Measurements from ENCODE around the gene GPR158.

- TF ChIP-seq EZH2phosphoT487 (IDR thresholded peaks at IDR 0.05; ENCODE audit: insufficient read depth, low read depth) (no peak), EZH2 (IDR thresholded peaks at IDR 0.05; ENCODE audit: insufficient read depth, poor library complexity, severe bottlenecking) (no peak)
These were observed 403.3 kb downstream of the GPR158 start for GRCh38 chr10:25578061-25578460.

Measured in GM23248 (cell line).